ENCODE measurements around the gene GTF3A.

The GTF3A gene

GRCh38 chr13:27411341-27411740 is 13.1 kb upstream of the GTF3A start:
- no peak for ATAC-seq (replicated peaks; ENCODE audit: extremely low read depth, poor library complexity, severe bottlenecking)
- Mint-ChIP-seq H3K4me3 (no peak overlapping the region), H3K27me3 (peaks cover 61% of the 10 kb centered on the region), H3K4me1 (no peaks in the 10 kb centered on the region), H3K27ac (ENCODE audit: low read depth) (no peak overlapping the region), H3K9me3 (no peaks in the 10 kb centered on the region), H3K36me3 (ENCODE audit: insufficient read depth) (no peaks in the 10 kb centered on the region)
- DNase-seq (ENCODE audit: low spot score in 2 of 2): no peak

DNA sequence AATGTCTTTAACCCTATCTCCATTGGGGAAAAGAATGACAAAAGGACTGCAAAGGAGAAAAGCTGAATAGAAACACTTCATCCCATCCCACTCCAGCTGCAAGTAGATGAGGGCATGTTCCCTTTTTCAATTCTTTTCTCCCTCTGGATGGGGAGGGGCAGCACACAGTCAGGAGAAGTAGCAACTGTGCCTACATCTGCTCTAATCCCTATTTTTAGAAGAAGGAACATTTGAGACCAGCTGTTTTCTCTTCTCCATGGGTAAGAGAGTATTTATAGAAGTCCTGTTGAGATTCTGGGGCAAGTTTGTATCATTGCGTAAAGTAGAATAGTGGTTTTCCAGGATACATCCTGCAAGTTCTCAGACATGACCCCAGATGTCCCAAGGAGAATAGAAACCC is 9.3 kb upstream of the GTF3A start:
- Mint-ChIP-seq H3K36me3 (ENCODE audit: insufficient read depth) (no peaks in the 10 kb centered on the region), H3K27me3 (peaks cover 33% of the 10 kb centered on the region), H3K4me1 (no peaks in the 10 kb centered on the region), H3K27ac (ENCODE audit: low read depth) (no peak overlapping the region), H3K9me3 (no peaks in the 10 kb centered on the region), H3K4me3 (no peak overlapping the region)
- DNase-seq (ENCODE audit: low spot score in 2 of 2) (no peak), ATAC-seq (replicated peaks; ENCODE audit: extremely low read depth, poor library complexity, severe bottlenecking) (no peak)

- DNase-seq (ENCODE audit: low spot score in 2 of 2) (no peak), ATAC-seq (replicated peaks; ENCODE audit: extremely low read depth, poor library complexity, severe bottlenecking) (no peak)
- H3K9me3 Mint-ChIP-seq: no peaks in the 10 kb centered on the region
- H3K27me3 Mint-ChIP-seq: peaks cover 8% of the 10 kb centered on the region
- H3K4me1 Mint-ChIP-seq: no peaks in the 10 kb centered on the region
- no peak overlapping the region for H3K27ac Mint-ChIP-seq (ENCODE audit: low read depth)
- no peak overlapping the region for H3K4me3 Mint-ChIP-seq
- peaks cover 3% of the 10 kb centered on the region for H3K36me3 Mint-ChIP-seq (ENCODE audit: insufficient read depth)
Observed at GRCh38 chr13:27419328-27419727, 5.1 kb upstream of the GTF3A start.

DNA sequence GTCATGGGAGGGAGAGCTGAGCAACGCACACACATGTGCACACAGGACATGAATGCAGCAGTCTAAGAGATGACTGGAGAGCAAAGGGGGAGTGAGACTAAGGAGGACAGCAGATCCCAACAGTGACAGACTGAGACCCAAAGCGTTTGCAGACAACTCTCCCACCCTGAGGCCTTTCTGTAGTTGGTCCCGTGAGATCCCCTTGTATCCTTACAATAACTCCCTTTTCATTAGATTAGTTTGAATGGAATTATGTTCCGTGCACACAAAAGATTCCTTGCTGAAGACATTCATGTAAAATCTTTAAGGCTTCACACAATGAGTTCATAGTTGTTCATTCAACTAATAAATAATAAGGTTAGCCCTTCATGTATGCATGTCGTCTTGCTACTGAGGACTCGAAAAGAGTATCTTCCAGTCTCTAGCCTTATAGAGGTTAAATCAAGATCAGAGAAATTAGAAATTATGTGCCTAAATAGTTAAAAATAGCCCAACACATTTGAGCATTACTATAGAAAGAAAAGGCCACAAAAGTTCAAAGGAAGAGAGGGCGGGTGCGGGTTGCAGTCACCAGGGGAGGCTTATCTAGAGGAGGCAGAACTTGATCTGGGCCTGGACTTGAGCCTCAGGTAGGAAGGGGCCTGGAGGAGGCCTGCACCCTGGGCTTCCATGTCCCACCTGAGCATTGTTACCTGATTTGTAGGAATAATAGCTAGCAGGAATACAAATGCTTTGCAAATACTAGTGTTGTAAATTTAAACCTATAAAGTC is 3.1 kb upstream of the GTF3A start:
- H3K4me1 Mint-ChIP-seq: peaks cover 13% of the 10 kb centered on the region
- H3K36me3 Mint-ChIP-seq (ENCODE audit: insufficient read depth): peaks cover 14% of the 10 kb centered on the region
- H3K9me3 Mint-ChIP-seq: no peaks in the 10 kb centered on the region
- DNase-seq (ENCODE audit: low spot score in 2 of 2) (no peak), ATAC-seq (replicated peaks; ENCODE audit: extremely low read depth, poor library complexity, severe bottlenecking) (no peak)
- no peak overlapping the region for H3K4me3 Mint-ChIP-seq
- H3K27ac Mint-ChIP-seq (ENCODE audit: low read depth): no peak overlapping the region
- H3K27me3 Mint-ChIP-seq: no peaks in the 10 kb centered on the region

DNA sequence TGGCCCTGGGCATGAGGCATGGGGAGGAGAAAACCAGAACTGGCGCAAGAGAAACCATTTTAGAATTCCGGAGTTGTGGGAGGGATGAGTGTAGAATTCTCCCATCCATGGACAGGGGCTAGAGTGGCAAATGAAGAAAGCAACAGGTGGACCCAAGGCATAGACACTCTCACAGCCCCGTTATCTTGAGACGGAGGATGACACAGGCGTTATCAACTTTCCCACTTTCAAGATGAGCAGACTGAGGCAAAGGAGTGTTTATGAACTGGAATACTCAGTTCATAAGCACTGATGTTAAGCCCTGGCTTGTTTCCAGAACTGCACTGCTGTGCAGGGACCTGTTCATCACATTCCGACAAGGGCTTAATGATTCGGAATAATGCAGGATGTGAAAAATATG is 1.1 kb upstream of the GTF3A start:
- H3K27me3 Mint-ChIP-seq: no peaks in the 10 kb centered on the region
- ATAC-seq (replicated peaks; ENCODE audit: extremely low read depth, poor library complexity, severe bottlenecking): no peak
- H3K4me3 Mint-ChIP-seq: peak overlapping the region; percentile 78

DNA sequence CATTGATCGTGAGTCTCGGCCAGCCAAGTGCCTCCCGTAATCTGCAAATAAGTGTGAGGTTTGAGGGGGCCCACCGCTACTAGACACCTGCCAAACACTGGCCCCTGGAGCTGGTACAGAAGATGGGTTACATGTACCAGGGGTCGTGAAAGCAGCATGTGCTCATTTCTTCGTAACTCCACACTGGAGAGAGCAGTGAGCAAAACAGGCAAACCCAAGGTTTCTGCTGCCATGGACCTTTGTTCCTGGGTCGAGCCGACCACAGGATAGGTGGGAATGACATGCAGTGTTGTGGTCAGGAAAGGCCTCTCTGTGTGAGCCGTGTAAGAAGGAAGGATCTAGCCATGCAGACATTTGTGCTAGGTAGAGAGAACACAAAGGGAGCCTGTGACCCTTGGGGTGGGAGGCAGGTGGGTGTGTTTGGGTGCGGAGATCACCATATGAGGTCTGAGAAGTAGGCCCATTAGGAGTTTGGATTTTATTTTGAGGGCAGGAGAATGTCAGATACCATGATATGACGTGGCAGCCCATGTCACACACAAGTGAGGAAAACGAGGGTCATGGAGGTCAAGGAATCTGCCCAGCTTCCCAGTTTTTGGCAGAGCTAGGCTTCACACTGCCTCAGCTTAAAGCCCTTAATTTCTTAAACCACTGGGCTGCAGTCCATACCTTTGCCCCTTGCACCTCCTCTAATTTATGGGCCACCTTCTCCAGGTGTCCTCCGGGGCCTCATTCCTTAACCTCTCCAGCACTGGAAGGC is 919 bp downstream of the GTF3A start:
- peak overlapping the region; percentile 78 for H3K4me3 Mint-ChIP-seq
- DNase-seq (ENCODE audit: low spot score in 2 of 2) (no peak), ATAC-seq (replicated peaks; ENCODE audit: extremely low read depth, poor library complexity, severe bottlenecking) (peak; percentile 2)
- H3K9me3 Mint-ChIP-seq: no peaks in the 10 kb centered on the region
- no peaks in the 10 kb centered on the region for H3K27me3 Mint-ChIP-seq
- peaks cover 46% of the 10 kb centered on the region for H3K36me3 Mint-ChIP-seq (ENCODE audit: insufficient read depth)
- peaks cover 38% of the 10 kb centered on the region for H3K4me1 Mint-ChIP-seq
- peak overlapping the region; percentile 93 for H3K27ac Mint-ChIP-seq (ENCODE audit: low read depth)

More for the DNA sequence above, 1.1 kb upstream of the GTF3A start:
- no peak for DNase-seq (ENCODE audit: low spot score in 2 of 2)
- Mint-ChIP-seq H3K27ac (ENCODE audit: low read depth) (peak overlapping the region; percentile 56), H3K36me3 (ENCODE audit: insufficient read depth) (peaks cover 28% of the 10 kb centered on the region), H3K9me3 (no peaks in the 10 kb centered on the region), H3K4me1 (peaks cover 34% of the 10 kb centered on the region)

DNA sequence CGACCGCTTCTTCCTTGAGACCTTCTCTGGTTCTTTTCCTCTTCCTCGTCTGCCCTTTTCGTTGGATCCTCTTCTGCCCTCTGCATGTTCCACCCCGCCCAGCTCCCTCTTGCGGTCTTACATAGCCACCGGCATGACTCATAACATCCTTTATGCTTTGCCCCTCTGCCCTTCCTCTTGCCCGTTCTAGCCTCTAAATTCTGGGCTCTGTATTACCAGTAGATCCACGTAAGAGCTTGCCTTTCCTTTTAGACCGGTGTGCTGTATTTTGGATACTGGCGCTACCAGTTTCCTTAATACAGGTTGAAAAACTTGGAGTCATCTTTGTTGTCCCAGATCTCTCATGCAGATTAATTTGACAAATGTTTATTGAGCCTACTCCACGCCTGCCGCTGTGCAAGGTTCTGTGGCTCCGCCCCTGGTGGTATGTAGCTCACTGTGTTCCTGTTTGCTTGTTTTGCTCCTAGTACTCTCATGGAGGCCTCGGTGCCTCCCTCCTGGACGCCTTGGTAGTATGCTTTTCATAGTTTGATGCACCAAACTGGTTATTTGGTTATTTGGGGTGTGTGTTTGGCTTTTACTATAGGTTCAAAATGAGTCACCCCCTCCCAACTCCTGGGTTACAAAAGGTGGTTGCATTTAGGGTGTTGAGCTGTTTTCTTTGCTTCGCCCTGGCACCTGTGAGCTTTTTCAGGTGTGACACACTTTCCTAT is 1.7 kb downstream of the GTF3A start:
- peak; percentile 80 for ATAC-seq (replicated peaks; ENCODE audit: extremely low read depth, poor library complexity, severe bottlenecking)
- no peaks in the 10 kb centered on the region for H3K27me3 Mint-ChIP-seq

DNA sequence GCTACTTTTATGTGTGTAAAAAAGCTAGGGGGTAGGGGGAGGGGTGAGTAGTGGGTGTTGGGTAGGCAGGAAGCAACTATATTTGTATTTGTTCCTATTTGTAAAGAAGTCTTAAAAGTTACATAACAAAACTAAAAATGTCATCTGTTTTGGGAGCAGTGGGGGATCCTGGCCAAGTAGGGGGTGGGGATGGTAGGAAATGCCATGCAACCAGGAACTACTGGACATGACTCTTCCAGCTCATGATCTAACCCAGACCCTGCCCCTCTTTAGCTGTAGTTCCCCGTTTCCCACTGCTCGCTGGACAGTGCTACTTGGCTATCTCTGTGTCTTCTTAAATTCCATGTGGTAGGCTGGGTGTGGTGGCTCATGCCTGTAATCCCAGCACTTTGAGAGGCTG is 3.2 kb downstream of the GTF3A start:
- Mint-ChIP-seq H3K27me3 (no peaks in the 10 kb centered on the region), H3K9me3 (no peaks in the 10 kb centered on the region), H3K36me3 (ENCODE audit: insufficient read depth) (peaks cover 69% of the 10 kb centered on the region), H3K4me3 (peak overlapping the region; percentile 78), H3K27ac (ENCODE audit: low read depth) (peak overlapping the region; percentile 93), H3K4me1 (peaks cover 57% of the 10 kb centered on the region)
- no peak for ATAC-seq (replicated peaks; ENCODE audit: extremely low read depth, poor library complexity, severe bottlenecking)
- DNase-seq (ENCODE audit: low spot score in 2 of 2): no peak

More for the DNA sequence above, 1.7 kb downstream of the GTF3A start:
- H3K4me3 Mint-ChIP-seq: peak overlapping the region; percentile 78
- peak overlapping the region; percentile 93 for H3K27ac Mint-ChIP-seq (ENCODE audit: low read depth)
- DNase-seq (ENCODE audit: low spot score in 2 of 2): peak; percentile 55 to 62
- H3K4me1 Mint-ChIP-seq: peaks cover 46% of the 10 kb centered on the region
- peaks cover 54% of the 10 kb centered on the region for H3K36me3 Mint-ChIP-seq (ENCODE audit: insufficient read depth)
- no peaks in the 10 kb centered on the region for H3K9me3 Mint-ChIP-seq

DNA sequence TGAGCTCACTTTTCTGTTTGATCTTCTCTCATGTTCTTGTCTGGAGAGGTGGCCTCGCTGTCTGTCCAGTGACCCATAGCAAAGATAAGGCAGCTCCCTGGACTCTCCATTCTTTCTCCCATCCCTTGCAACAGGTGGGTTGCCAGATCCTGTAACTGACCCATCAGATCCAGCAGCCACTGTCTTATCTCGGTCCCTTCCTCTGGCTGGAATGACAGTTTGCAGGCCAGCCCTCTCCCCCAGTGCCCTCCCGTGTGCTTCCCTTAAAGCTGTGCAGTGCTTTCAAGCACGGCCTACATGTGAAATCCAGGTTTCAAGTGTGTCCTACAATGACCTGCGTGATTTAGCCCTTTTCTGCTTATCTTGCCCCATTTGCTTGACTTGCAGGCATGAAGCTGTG is 3.7 kb downstream of the GTF3A start:
- peaks cover 75% of the 10 kb centered on the region for H3K36me3 Mint-ChIP-seq (ENCODE audit: insufficient read depth)
- peak overlapping the region; percentile 93 for H3K27ac Mint-ChIP-seq (ENCODE audit: low read depth)
- no peaks in the 10 kb centered on the region for H3K27me3 Mint-ChIP-seq
- H3K4me3 Mint-ChIP-seq: peak overlapping the region; percentile 78
- DNase-seq (ENCODE audit: low spot score in 2 of 2): no peak
- H3K9me3 Mint-ChIP-seq: no peaks in the 10 kb centered on the region
- ATAC-seq (replicated peaks; ENCODE audit: extremely low read depth, poor library complexity, severe bottlenecking): no peak
- H3K4me1 Mint-ChIP-seq: peaks cover 61% of the 10 kb centered on the region

DNA sequence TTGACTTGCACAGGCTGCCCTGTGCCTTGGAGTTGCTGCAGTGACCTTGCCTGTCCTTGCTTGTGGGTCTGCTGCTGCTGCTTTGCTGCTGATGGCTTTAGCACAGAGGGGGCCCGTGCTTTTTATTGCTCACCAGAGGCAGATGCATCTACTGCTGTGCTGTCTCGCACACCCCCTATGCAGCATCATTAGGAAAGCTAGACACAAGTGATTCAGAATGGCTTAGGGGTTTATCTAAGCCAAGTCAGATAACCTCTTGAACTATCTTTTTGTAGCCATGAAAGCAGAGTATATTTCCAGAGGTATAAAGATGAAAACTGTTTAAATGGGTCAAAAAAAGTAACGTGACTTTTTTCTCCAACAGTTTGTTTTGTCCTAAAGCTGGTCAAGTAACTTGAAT is 7.8 kb downstream of the GTF3A start:
- Mint-ChIP-seq H3K36me3 (ENCODE audit: insufficient read depth) (peaks cover 79% of the 10 kb centered on the region), H3K4me3 (peak overlapping the region; percentile 54), H3K9me3 (no peaks in the 10 kb centered on the region), H3K27me3 (no peaks in the 10 kb centered on the region), H3K4me1 (peaks cover 45% of the 10 kb centered on the region), H3K27ac (ENCODE audit: low read depth) (peak overlapping the region; percentile 86)
- DNase-seq (ENCODE audit: low spot score in 2 of 2) (no peak), ATAC-seq (replicated peaks; ENCODE audit: extremely low read depth, poor library complexity, severe bottlenecking) (peak; percentile 19)

DNA sequence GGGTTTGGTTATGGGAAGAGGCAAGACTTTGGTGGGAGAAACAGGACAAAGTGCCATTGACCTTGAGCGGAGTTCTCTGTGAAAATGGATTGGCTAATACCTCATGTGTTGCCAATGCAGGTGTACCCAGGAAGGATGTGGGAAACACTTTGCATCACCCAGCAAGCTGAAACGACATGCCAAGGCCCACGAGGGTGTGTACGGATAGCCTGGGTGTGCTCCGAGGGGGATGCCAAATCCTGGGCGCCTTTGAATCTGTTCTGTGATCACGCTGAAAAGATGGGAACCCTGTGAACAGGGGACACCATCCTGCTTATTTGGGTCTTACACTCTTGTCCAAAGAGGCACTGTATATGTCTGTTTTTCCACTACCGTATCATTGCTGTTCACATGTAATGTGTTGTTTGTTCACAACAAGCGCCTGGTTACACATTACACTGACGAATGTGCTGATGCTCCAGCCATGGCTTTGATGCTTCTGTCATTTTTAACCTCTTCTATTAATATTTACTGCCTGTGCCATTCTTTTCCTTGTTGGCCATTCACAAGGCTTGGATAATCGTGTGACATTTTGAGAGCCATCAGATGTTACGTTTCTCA is 8.3 kb downstream of the GTF3A start:
- Mint-ChIP-seq H3K36me3 (ENCODE audit: insufficient read depth) (peaks cover 82% of the 10 kb centered on the region), H3K27me3 (no peaks in the 10 kb centered on the region), H3K9me3 (no peaks in the 10 kb centered on the region), H3K27ac (ENCODE audit: low read depth) (peak overlapping the region; percentile 86), H3K4me1 (peaks cover 39% of the 10 kb centered on the region), H3K4me3 (peak overlapping the region; percentile 54)
- DNase-seq (ENCODE audit: low spot score in 2 of 2) (no peak), ATAC-seq (replicated peaks; ENCODE audit: extremely low read depth, poor library complexity, severe bottlenecking) (peak; percentile 92)

DNA sequence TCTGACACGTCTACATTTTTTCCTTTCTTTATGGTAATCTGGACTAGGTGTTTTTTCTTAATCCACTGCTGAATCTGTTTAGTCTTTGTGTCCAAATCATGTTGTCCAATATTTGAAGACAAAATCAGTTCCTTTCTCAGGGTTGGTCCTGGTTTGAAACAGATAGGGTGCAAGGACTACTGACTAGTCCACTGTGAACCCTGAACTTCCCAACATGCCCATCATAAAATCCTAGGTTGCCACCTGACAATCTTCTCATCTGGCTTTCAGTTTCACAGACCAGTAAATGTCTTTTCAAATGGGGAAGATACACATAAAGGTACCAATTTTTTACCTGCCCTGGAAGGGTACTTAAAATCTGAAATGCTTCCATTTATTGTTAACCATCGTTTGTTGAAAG is 12.7 kb downstream of the GTF3A start:
- no peaks in the 10 kb centered on the region for H3K27me3 Mint-ChIP-seq
- H3K4me3 Mint-ChIP-seq: no peak overlapping the region
- no peak for DNase-seq (ENCODE audit: low spot score in 2 of 2)
- no peaks in the 10 kb centered on the region for H3K9me3 Mint-ChIP-seq
- no peak overlapping the region for H3K27ac Mint-ChIP-seq (ENCODE audit: low read depth)
- ATAC-seq (replicated peaks; ENCODE audit: extremely low read depth, poor library complexity, severe bottlenecking): no peak
- H3K36me3 Mint-ChIP-seq (ENCODE audit: insufficient read depth): peaks cover 61% of the 10 kb centered on the region
- peaks cover 44% of the 10 kb centered on the region for H3K4me1 Mint-ChIP-seq

Measured in central memory CD8-positive, alpha-beta T cell (primary cell).